K562 (cell line): ENCODE data around the gene ACY1. TPM values are rescaled to one million over a fixed set of nuclear protein-coding genes. Genes with fewer than 3 reads are reported as not detected.
A peak's percentile ranks its signal among the peaks of the same experiment; 100 is the strongest.

Experiments used
- ATAC-seq: fragments of 200-7000 bp; cut with Tn5 transposase; 3 replicates; pipeline ENCODE4 v1.9.1; 2020; ENCODE audit warnings: moderate library complexity
- BruUV-seq: library from RNA; stranded (reverse); fragments of 400-500 nt; replicated peaks from 2 replicates; lab custom pipeline; 2021; lab: Mats Ljungman, UMichigan
- CTCF ChIA-PET: fragments of 300-600 bp; formaldehyde crosslinking; extraction: SDS; loops from one replicate; lab custom pipeline; 2021; ENCODE audit warnings: low intra/inter-chr PET ratio; lab: Yijun Ruan, JAX
- POLR2A ChIA-PET: fragments of 300-600, 350-650 bp; sonication (Branson Sonifier 250); formaldehyde crosslinking; extraction: SDS; loops from one replicate; lab custom pipeline; 2021; ENCODE audit warnings: antibody characterized with exemption, inconsistent platforms; lab: Yijun Ruan, JAX
- DNase-seq, 4 experiments: peaks; one replicate each; pipeline versions ENCODE4 v3.0.0 to v3.0.0-alpha.2; 2011 to 2018; ENCODE audit warnings: low spot score in 3 of 4, mixed read lengths in 3 of 4; ENCODE audit errors: extremely low read depth in 1 of 4
- FAIRE-seq: peaks from 2 replicates; lab custom pipeline; 2011; peaks lifted over from hg19 to GRCh38; lab: Jason Lieb, UNC
- H2AFZ ChIP-seq: 2 replicates; pipeline ENCODE4 v1.6.0; 2011; ENCODE audit warnings: low read depth, low read length, control low read depth, inconsistent platforms
- H3K27ac ChIP-seq: fragments of 200-600 bp; 3 replicates; pipeline ENCODE4 v1.8.0; 2011; ENCODE audit warnings: low read depth, mild to moderate bottlenecking, control low read depth, inconsistent platforms, low read length, moderate library complexity, mixed read lengths; ENCODE audit errors: extremely low read depth
- H3K27me3 ChIP-seq, 2 experiments: fragments of 300-600 bp in 1 of 2; 2 replicates in 1 of 2; 3 replicates in 1 of 2; pipeline versions ENCODE4 v1.6.0 to v1.8.0; 2011; ENCODE audit warnings: inconsistent platforms in 2 of 2, low read length in 2 of 2, mild to moderate bottlenecking in 1 of 2, mixed read lengths in 1 of 2, moderate library complexity in 1 of 2; ENCODE audit not compliant: control insufficient read depth in 2 of 2, insufficient read depth in 2 of 2
- H3K36me3 ChIP-seq: fragments of 300-600 bp; 3 replicates; pipeline ENCODE4 v1.8.0; 2011; ENCODE audit warnings: mild to moderate bottlenecking, low read length, inconsistent platforms; ENCODE audit not compliant: control insufficient read depth, insufficient read depth
- H3K4me1 ChIP-seq, 2 experiments: fragments of 200-600 bp in 1 of 2; replicated peaks in 1 of 2; 2 replicates in 1 of 2; 3 replicates in 1 of 2; pipeline versions ENCODE4 v1.5.1 to v1.8.0; 2011; ENCODE audit warnings: inconsistent platforms in 2 of 2, low read length in 2 of 2, mild to moderate bottlenecking in 1 of 2, mixed read lengths in 1 of 2, moderate library complexity in 1 of 2; ENCODE audit not compliant: control insufficient read depth in 2 of 2, insufficient read depth in 2 of 2
- H3K4me2 ChIP-seq: 2 replicates; pipeline ENCODE4 v1.6.1; 2011; ENCODE audit warnings: low read length, control low read depth, inconsistent platforms, mixed read lengths; ENCODE audit not compliant: insufficient read depth
- H3K4me3 ChIP-seq: fragments of 200-600 bp; sonication (generic), shearing (Covaris generic); 2 replicates; pipeline ENCODE4 v1.5.1; 2016; ENCODE audit warnings: control low read depth, inconsistent platforms
- H3K79me2 ChIP-seq: fragments of 200-600 bp; 3 replicates; pipeline ENCODE4 v1.8.0; 2011; ENCODE audit warnings: low read length, inconsistent platforms; ENCODE audit not compliant: control insufficient read depth, insufficient read depth
- H3K9ac ChIP-seq, 2 experiments: 2 replicates each; pipeline versions ENCODE4 v1.6.0 to v1.6.1; 2011; ENCODE audit warnings: low read depth in 2 of 2, low read length in 2 of 2, control low read depth in 1 of 2, inconsistent platforms in 1 of 2, mild to moderate bottlenecking in 1 of 2, mixed read lengths in 1 of 2; ENCODE audit not compliant: insufficient read depth in 1 of 2
- H3K9me1 ChIP-seq: one replicate; pipeline ENCODE4 v1.6.0; 2011; ENCODE audit warnings: inconsistent platforms, mild to moderate bottlenecking, low read length, moderate library complexity; ENCODE audit not compliant: control insufficient read depth, insufficient read depth
- H3K9me3 ChIP-seq: replicated peaks from 2 replicates; pipeline ENCODE4 v1.5.1; 2011; ENCODE audit warnings: low read depth, low read length, inconsistent platforms; ENCODE audit not compliant: control insufficient read depth, insufficient read depth
- H4K20me1 ChIP-seq: replicated peaks from 2 replicates; pipeline ENCODE4 v1.6.1; 2011; ENCODE audit warnings: low read length, inconsistent platforms, mixed read lengths; ENCODE audit not compliant: control insufficient read depth, insufficient read depth
- CBFA2T2 ChIP-seq: fragments of 450-650 bp; conservative IDR thresholded peaks from 2 replicates; pipeline ENCODE4 v1.6.1; 2017; ENCODE audit warnings: mild to moderate bottlenecking
- CBFA2T3 ChIP-seq: fragments of 450-650 bp; IDR thresholded peaks from 2 replicates; pipeline ENCODE4 v1.6.1; 2017
- EGR1 ChIP-seq: fragments of 450-650 bp; conservative IDR thresholded peaks from 2 replicates; pipeline ENCODE4 v1.6.1; 2017; ENCODE audit warnings: mild to moderate bottlenecking
- LARP7 ChIP-seq: fragments of 450-650 bp; IDR thresholded peaks from 2 replicates; pipeline ENCODE4 v1.6.1; 2016
- MAX ChIP-seq: sonication (generic); formaldehyde crosslinking; IDR thresholded peaks from 2 replicates; pipeline ENCODE4 v1.9.0; 2022; ENCODE audit warnings: mild to moderate bottlenecking, missing genetic modification reagents
- MYNN ChIP-seq, 2 experiments: sonication (generic); formaldehyde crosslinking in 1 of 2; IDR thresholded peaks; 2 replicates each; pipeline versions ENCODE4 v1.5.0 to v1.6.1; 2016 to 2020; ENCODE audit warnings: antibody characterized with exemption in 1 of 2, missing genetic modification reagents in 1 of 2
- POLR2A ChIP-seq: fragments of 450-650 bp; conservative IDR thresholded peaks from 2 replicates; pipeline ENCODE4 v1.6.1; 2016
- ZNF184 ChIP-seq: sonication (generic); formaldehyde crosslinking; IDR thresholded peaks from 2 replicates; pipeline ENCODE4 v1.5.0; 2020; ENCODE audit warnings: missing genetic modification reagents
- ZNF740 ChIP-seq, 3 experiments: fragments of 200-800 bp in 1 of 3; sonication (Bioruptor generic) in 1 of 3; sonication (generic) in 1 of 3; formaldehyde crosslinking in 1 of 3; IDR thresholded peaks; 2 replicates each; pipeline versions ENCODE4 v1.6.1 to v1.8.0; 2016 to 2022; ENCODE audit warnings: mild to moderate bottlenecking in 2 of 3, missing compliant biosample characterization in 2 of 3, missing genetic modification characterization in 2 of 3, missing genetic modification reagents in 1 of 3
- WGBS: fragments of 100-300 bp; shearing (Covaris generic); methylation state at CpG from one replicate; pipeline ENCODE4 v1.1.6; 2016; ENCODE audit warnings: low coverage, mixed read lengths; ENCODE audit not compliant: insufficient coverage; ENCODE audit errors: missing lambda C conversion rate; 5-methylcytosine and 5-hydroxymethylcytosine counted together
- in situ Hi-C: fragments of 300-500 bp; cut with MboI; formaldehyde crosslinking; loops from 4 replicates; pipeline ENCODE4 v1.15.0; 2018; ENCODE audit warnings: inconsistent platforms, mixed read lengths
- intact Hi-C: fragments of 100-400 bp; cut with micrococcal nuclease; formaldehyde crosslinking; loops from 2 replicates; pipeline ENCODE4 v1.14.2; 2022
- polyA plus RNA-seq, 8 experiments: library from polyadenylated mRNA; depleted of rRNA in 4 of 8; stranded (reverse) in 5 of 8; unstranded in 3 of 8; fragments of >200 nt; fragmentation: Nextera tagmentation in 2 of 8; fragmentation: Illumina TruSeq in 1 of 8; extraction: Ambion mirVana in 2 of 8; extraction: Trizol in 1 of 8; gene quantifications; 2 replicates each; pipeline versions ENCODE4 v1.2.1 to v1.2.3, GENCODE V29; 2011 to 2014; ENCODE audit warnings: inconsistent platforms in 1 of 8, missing spikeins in 1 of 8
- total RNA-seq, 7 experiments: library from RNA; depleted of rRNA in 6 of 7; stranded (reverse); fragments of >200 nt in 6 of 7; fragmentation: Illumina TruSeq in 2 of 7; extraction: Trizol in 2 of 7; gene quantifications; 2 replicates each; pipeline versions ENCODE4 v1.2.1 to v1.2.3, GENCODE V29; 2011 to 2021; ENCODE audit warnings: low replicate concordance in 1 of 7

ACY1 gene
- total and polyA plus RNA-seq, 9 of the 15 experiments (the other 6 are each of a cell fraction or from before 2014, with no cell fraction given), result 70.7 to 195 (median 123) TPM

- ATAC-seq (peak; percentile 40), DNase-seq (peak in 2 of 4 experiments; percentile 29 to 33), FAIRE-seq (no peak)
- in situ Hi-C loops, result no loop called here
- BruUV-seq, result no TSS peak
- Histone ChIP-seq H3K36me3 (peaks cover 38% of the 10 kb centered on the region; the same call in 1 of the 3 replicates), H2AFZ (no peak overlapping the region), H3K4me2 (peak overlapping the region; percentile 63), H3K9me1 (peaks cover 3% of the 10 kb centered on the region), H4K20me1 (0 out of 2 replicates have a peak, but pooled peaks cover 4% of the 10 kb centered on the region), H3K27ac (peak overlapping the region; percentile 71), H3K9me3 (no peaks in the 10 kb centered on the region), H3K4me1 (peaks cover 2 to 58% of the 10 kb centered on the region in 2 experiments; a peak in 4 of 5 replicates), H3K27me3 (no peaks in the 10 kb centered on the region), H3K4me3 (peak overlapping the region; percentile 59), H3K9ac (peak overlapping the region; percentile 43 to 91), H3K79me2 (peaks cover 24% of the 10 kb centered on the region)
- intact Hi-C loops, result no loop called here
- 0% methylated on average over 1 of the region's 11 CpGs for WGBS
- ChIA-PET CTCF (no interaction called here), POLR2A (interaction anchor here (0.5 to 1.4 kb wide), 3 partner anchors 9 to 14 kb away, joined by 3 to 5 read pairs (median 3); no protein-coding TSS in a partner anchor)
- TF ChIP-seq POLR2A, result peak; percentile 48; the same call in 1 of the 2 replicates
- TF ChIP-seq ZNF740 (CRISPR knock-in tag; IDR thresholded peaks at IDR 0.05), result peak; percentile 70
- TF ChIP-seq ZNF740 (tag; IDR thresholded peaks at IDR 0.05), result peak in 1 of 2 experiments; percentile 16; a peak in 1 of 4 replicates
- TF ChIP-seq ZNF184, result no peak
- no peak for TF ChIP-seq LARP7
- no peak for TF ChIP-seq MAX
- 0 out of 2 replicates have a peak, but pooled peaks have one; percentile 15 for TF ChIP-seq CBFA2T3
- 0 out of 2 replicates have a peak, but pooled peaks have one; percentile 23 for TF ChIP-seq CBFA2T2
- TF ChIP-seq MYNN (IDR thresholded peaks at IDR 0.05), result peak; percentile 14; the same call in 1 of the 2 replicates
- no peak for TF ChIP-seq MYNN (CRISPR knock-in tag; IDR thresholded peaks at IDR 0.05)
- TF ChIP-seq EGR1, result 0 out of 2 replicates have a peak, but pooled peaks have one; percentile 20
Measured at GRCh38 chr3:51968170-51968775, 15.1 kb upstream of the ACY1 start.
